Thyroid gland (tissue), 4 donors: ENCODE results near the gene HOXB1. TPM values are rescaled to one million over a fixed set of nuclear protein-coding genes. Genes with fewer than 3 reads are reported as not detected.

Experiments used
- DNase-seq, 2 donors: peaks; one replicate each; pipeline ENCODE4 v3.0.0-alpha.2; 2019
- H3K27ac ChIP-seq, 3 donors: fragments of 200-600 bp; sonication (generic); 1 replicate in 2 of 3; 2 replicates in 1 of 3; pipeline ENCODE4 v1.5.1; 2016 to 2019; ENCODE audit warnings: mild to moderate bottlenecking in 1 of 3, moderate library complexity in 1 of 3
- H3K27me3 ChIP-seq: fragments of 200-600 bp; sonication (generic); one replicate; pipeline ENCODE4 v1.5.1; 2019
- H3K36me3 ChIP-seq, 2 donors: fragments of 200-600 bp; sonication (generic); one replicate each; pipeline ENCODE4 v1.5.1; 2016 to 2019
- H3K4me1 ChIP-seq, 2 donors: fragments of 200-600 bp; sonication (generic); one replicate each; pipeline ENCODE4 v1.5.1; 2017 to 2019
- H3K4me3 ChIP-seq, 3 donors: fragments of 200-600 bp; sonication (generic); replicated peaks in 1 of 3; 1 replicate in 2 of 3; 2 replicates in 1 of 3; pipeline ENCODE4 v1.5.1; 2016; ENCODE audit warnings: mild to moderate bottlenecking in 1 of 3
- H3K9me3 ChIP-seq: fragments of 200-600 bp; sonication (generic); one replicate; pipeline ENCODE4 v1.5.1; 2017
- CTCF ChIP-seq, 6 experiments: fragments of 200-600 bp in 3 of 6; fragments of 450-650 bp in 3 of 6; sonication (generic) in 3 of 6; IDR thresholded peaks; one replicate each; pipeline ENCODE4 v1.5.1; 2016 to 2019; ENCODE audit warnings: antibody characterized with exemption in 6 of 6, mild to moderate bottlenecking in 2 of 6, inconsistent platforms in 1 of 6, moderate library complexity in 1 of 6
- POLR2A ChIP-seq, 2 donors: fragments of 450-650 bp; IDR thresholded peaks; one replicate each; pipeline ENCODE4 v1.6.1; 2017; ENCODE audit warnings: antibody characterized with exemption in 2 of 2, mild to moderate bottlenecking in 2 of 2, moderate library complexity in 1 of 2
- WGBS, 2 donors: methylation state at CpG; one replicate each; pipeline ENCODE4 v1.1.5; 2017; 5-methylcytosine and 5-hydroxymethylcytosine counted together
- intact Hi-C: fragments of 100-400 bp; cut with DNase I; formaldehyde crosslinking; loops from one replicate; pipeline ENCODE4 v1.15.1; 2023
- total RNA-seq, 4 donors: library from RNA; depleted of rRNA; stranded (reverse); fragments of >200 nt; gene quantifications; one replicate each; pipeline ENCODE4 v1.2.3, GENCODE V29; 2016

HOXB1 gene
- total RNA-seq, 4 donors from 2014 or later: not detected

- Histone ChIP-seq H3K27me3 (peaks cover 39% of the 10 kb centered on the region), H3K36me3 (no peaks in the 10 kb centered on the region), H3K4me3 (peak overlapping the region in 2 of 3 donors; percentile 17 to 32), H3K9me3 (no peaks in the 10 kb centered on the region), H3K4me1 (no peaks in the 10 kb centered on the region), H3K27ac (peak overlapping the region; percentile 73 to 78 (median 74))
- intact Hi-C loops: no loop called here
- peak; percentile 11 to 14 for DNase-seq
- 0 to 1% methylated on average over 15 to 18 of the region's 72 CpGs for WGBS, 2 donors
- TF ChIP-seq CTCF (IDR thresholded peaks at IDR 0.05) (peak in 1 of 6 experiments; percentile 19), POLR2A (IDR thresholded peaks at IDR 0.05) (no peak)
Observed at GRCh38 chr17:48543107-48543853, 12.5 kb upstream of the HOXB1 start.

GRCh38 chr17:48542698-48543106 lies 11.9 kb upstream of the HOXB1 start:
- WGBS, 2 donors: 6 to 8% methylated on average over 12 of the region's 12 CpGs
- peak overlapping the region; percentile 73 to 78 (median 74) for H3K27ac ChIP-seq
- peaks cover 35% of the 10 kb centered on the region for H3K27me3 ChIP-seq
- H3K4me3 ChIP-seq: peak overlapping the region in 2 of 3 donors; percentile 17 to 32
- H3K36me3 ChIP-seq: no peaks in the 10 kb centered on the region
- H3K9me3 ChIP-seq: no peaks in the 10 kb centered on the region
- no peaks in the 10 kb centered on the region for H3K4me1 ChIP-seq
- TF ChIP-seq CTCF (IDR thresholded peaks at IDR 0.05) (no peak), POLR2A (IDR thresholded peaks at IDR 0.05) (no peak)
- DNase-seq: no peak
- intact Hi-C loops: no loop called here

GRCh38 chr17:48542114-48542656 lies 11.4 kb upstream of the HOXB1 start:
- Histone ChIP-seq H3K36me3 (no peaks in the 10 kb centered on the region), H3K4me3 (peak overlapping the region in 1 of 3 donors; percentile 32), H3K9me3 (no peaks in the 10 kb centered on the region), H3K27me3 (peaks cover 31% of the 10 kb centered on the region), H3K27ac (peak overlapping the region; percentile 73 to 78 (median 74)), H3K4me1 (no peaks in the 10 kb centered on the region)
- intact Hi-C loops: no loop called here
- no peak for DNase-seq
- 9 to 10% methylated on average over 27 of the region's 27 CpGs for WGBS, 2 donors
- no peak for TF ChIP-seq POLR2A (IDR thresholded peaks at IDR 0.05)
- TF ChIP-seq CTCF (IDR thresholded peaks at IDR 0.05): no peak

GRCh38 chr17:48541577-48542113 lies 10.8 kb upstream of the HOXB1 start:
- Histone ChIP-seq H3K9me3 (no peaks in the 10 kb centered on the region), H3K27me3 (peaks cover 31% of the 10 kb centered on the region), H3K36me3 (no peaks in the 10 kb centered on the region), H3K27ac (peak overlapping the region; percentile 73 to 78 (median 74)), H3K4me1 (no peaks in the 10 kb centered on the region), H3K4me3 (peak overlapping the region in 1 of 3 donors; percentile 32)
- TF ChIP-seq CTCF (IDR thresholded peaks at IDR 0.05) (no peak), POLR2A (IDR thresholded peaks at IDR 0.05) (no peak)
- 3 to 16% methylated on average over 12 to 33 of the region's 36 CpGs for WGBS, 2 donors
- DNase-seq: no peak
- intact Hi-C loops: no loop called here
